GM15510 (cell line): ENCODE data around the gene RPH3AL.

Experiments used
- POLR2A ChIP-seq: IDR thresholded peaks from 3 replicates; pipeline ENCODE4 v1.6.1; 2011; ENCODE audit warnings: borderline replicate concordance; ENCODE audit not compliant: insufficient read length; ENCODE audit errors: extremely low read depth

The RPH3AL gene

GRCh38 chr17:347309-347899, 5.2 kb downstream of the RPH3AL start:
- TF ChIP-seq POLR2A: no peak

DNA sequence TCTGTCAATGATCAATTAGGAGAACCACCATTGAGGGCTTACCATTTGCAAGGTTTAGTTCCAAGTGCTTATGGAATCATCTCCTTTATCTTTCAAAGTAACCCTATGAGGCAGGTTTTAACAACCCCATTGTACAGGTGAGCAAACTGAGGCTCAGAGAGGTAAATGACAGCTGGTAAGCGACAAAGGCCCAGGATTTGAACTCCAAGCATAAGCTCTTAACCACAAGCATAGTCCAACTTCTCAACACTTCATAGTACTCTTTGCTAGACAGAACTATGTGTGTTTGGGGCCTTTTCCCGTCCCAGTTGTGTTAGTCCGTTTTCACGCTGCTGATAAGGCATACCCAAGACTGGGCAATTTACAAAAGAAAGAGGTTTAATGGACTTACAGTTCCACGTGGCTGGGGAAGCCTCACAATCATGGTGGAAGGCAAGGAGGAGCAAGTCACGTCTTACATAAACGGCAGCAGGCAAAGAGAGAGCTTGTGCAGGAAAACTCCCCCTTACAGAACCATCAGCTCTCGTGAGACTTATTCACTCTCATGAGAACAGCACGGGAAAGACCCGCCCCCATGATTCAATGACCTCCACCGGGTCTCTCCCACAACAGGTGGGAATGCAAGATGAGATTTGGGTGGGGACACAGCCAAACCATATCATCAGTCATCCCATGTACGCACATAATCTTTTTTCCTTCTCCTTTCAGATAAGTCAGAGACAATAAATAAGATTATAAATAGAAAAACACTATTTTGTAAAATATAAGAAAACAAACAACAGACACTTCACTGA, 6.4 kb downstream of the RPH3AL start:
- TF ChIP-seq POLR2A: no peak

DNA sequence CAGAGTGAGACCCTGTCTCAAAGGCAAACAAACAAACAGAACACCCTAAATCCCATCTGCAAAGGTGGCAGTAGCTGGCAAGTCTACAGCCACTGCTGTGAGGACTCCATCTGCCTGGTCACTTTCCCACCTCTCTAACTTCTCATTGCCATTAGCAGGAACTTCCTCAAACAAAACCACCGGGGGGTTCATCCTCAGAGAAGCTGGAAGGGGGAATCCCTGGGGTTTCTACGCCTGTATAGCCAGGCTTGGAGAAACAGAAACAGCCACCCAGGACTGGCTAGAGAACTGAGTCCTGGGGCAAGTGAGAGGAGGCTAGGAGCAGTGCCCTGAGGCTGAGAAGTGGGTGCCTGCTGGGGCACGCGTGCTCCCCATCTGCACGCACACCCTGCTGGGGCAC, 7.3 kb downstream of the RPH3AL start:
- no peak for TF ChIP-seq POLR2A

DNA sequence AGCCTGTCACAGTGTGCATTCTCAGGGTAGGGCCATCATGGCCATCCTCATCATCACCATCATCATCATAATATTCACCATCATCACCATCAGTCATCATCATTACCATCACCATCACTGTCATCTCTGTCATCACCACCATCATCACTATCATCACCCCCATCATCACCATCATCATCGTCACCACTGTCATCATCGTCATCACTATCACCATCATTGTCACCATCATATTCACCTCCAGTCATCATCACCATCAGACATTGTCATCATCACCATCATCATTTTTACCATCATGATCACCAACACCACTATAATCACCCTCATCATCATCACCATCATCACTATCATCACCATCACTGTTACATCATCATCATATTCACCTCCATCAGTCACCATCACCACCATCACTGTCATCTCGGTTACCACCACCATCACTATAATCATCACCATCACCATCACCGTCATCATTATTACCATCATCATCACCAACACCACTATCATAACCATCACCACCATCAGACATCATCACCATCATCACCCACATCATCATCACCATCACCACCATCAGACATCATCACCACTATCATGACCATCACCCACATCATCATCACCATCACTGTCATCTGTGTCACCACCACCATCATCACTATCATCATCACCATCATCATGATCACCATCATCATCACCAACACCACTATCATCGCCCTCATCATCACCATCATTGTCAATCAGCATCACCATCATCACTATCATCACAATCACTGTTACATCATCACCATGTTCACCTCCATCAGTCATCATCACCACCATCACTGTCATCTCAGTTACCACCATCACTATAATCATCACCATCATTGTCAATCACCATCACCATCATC, 8.5 kb downstream of the RPH3AL start:
- TF ChIP-seq POLR2A: no peak

DNA sequence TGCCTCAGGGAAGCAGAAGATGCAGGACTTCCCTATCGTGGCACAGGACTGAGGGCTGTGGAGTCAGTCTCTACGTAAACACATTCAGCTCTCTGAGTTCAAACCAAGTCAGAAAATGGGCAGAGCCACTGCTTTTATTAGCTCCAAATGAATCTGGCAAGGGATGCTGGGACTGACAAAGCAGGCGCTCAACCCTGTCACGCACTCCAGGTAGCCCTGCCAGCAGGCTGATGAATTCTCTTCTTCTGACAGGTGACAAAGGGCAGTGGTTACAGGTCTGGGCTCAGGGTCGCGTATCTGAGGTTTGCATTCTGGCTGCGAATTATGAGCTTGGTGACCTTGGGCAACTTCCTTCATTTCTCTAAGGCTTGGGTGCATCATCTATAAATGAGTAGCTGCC, 9.4 kb downstream of the RPH3AL start:
- TF ChIP-seq POLR2A: no peak

DNA sequence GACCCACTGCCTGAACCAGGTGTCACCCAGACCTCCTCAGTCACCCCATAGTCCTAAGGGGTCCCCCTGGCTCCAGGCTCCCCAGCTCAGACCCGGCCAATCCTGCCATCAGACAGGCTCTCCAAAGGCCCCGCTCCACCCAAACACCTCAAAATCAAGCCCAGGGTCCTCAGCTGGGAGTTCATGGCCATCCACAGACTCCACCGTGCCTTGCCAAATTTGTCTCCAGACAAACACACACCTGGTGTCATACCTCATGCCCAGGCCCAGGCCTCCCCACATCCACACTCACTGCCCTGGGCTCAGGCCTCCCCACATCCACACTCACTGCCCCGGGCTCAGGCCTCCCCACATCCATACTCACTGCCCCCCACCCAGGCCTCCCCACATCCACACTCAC, 12.5 kb downstream of the RPH3AL start:
- TF ChIP-seq POLR2A: no peak

- no peak for TF ChIP-seq POLR2A
Observed at GRCh38 chr17:339193-340061, 13.2 kb downstream of the RPH3AL start.

GRCh38 chr17:338442-339192, 14.0 kb downstream of the RPH3AL start:
- no peak for TF ChIP-seq POLR2A

- no peak for TF ChIP-seq POLR2A
Observed at GRCh38 chr17:337866-338265, 14.7 kb downstream of the RPH3AL start.

DNA sequence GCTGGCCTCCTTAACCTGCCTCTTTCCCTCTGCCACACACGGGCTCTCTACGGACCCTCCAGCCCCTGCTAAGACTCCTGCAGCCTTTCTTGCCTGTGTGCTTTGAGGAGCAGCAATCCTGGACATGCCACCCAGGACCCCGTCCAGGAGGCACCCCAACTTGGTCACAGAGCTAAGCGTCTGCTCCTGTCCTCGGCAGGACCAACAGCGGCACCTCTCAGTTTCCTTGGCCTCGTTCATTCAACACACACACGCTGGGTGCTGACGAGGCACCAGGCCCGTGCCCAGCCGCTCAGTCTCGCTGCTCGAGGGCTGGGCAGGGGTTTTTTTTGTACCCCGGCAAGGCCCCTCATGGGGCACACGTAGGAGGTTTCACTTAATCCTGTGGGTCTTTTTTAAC, 15.2 kb downstream of the RPH3AL start:
- no peak for TF ChIP-seq POLR2A

- no peak for TF ChIP-seq POLR2A
Observed at GRCh38 chr17:337022-337420, 15.6 kb downstream of the RPH3AL start.

- TF ChIP-seq POLR2A: no peak
Observed at GRCh38 chr17:336110-337021, 16.2 kb downstream of the RPH3AL start.

- no peak for TF ChIP-seq POLR2A
Observed at GRCh38 chr17:335691-336090, 16.9 kb downstream of the RPH3AL start.

DNA sequence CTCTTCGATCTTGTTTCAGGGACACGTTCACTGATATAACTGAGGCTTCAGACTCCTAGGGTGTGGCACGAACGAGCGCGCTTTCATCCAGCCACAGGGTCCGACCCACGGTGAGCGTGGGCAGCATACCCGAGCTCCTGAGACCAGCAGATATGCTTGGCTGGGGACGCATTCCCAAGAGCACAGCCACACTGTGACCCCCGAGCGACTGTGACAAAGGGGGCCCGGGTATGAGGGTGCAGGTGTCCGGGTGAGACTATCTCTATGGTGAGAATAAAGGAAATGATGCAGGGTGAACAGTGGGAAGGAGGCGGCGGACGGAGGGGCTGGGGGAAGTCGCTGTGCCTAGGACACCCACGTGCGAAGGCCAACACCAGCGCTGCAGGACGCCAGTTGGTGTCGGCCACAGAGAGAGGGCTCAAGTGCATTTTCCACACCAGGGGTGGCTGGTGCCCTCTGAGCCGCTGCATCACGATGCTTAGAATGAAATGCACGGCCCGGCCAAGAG, 17.6 kb downstream of the RPH3AL start:
- no peak for TF ChIP-seq POLR2A
